Gastrocnemius medialis (tissue), 4 donors: Measurements from ENCODE around the gene KLHL41. TPM values are rescaled to one million over a fixed set of nuclear protein-coding genes. Genes with fewer than 3 reads are reported as not detected.
"Not testable (repeated sequence)": the region's sequence is repeated elsewhere in the genome, so short reads cannot be mapped to it uniquely, and the experiment has no call there.

Experiments used
- ATAC-seq, 2 donors: fragments of 150-250 bp; one replicate each; pipeline ENCODE4 v1.9.1; 2016
- DNase-seq, 2 donors: peaks; one replicate each; pipeline ENCODE4 v3.0.0-alpha.2; 2019
- H3K27ac ChIP-seq, 4 donors: fragments of 200-600 bp; sonication (generic); 1 replicate in 1 of 4; 2 replicates in 3 of 4; pipeline ENCODE4 v1.5.1; 2016 to 2018; ENCODE audit warnings: mild to moderate bottlenecking in 2 of 4, moderate library complexity in 1 of 4
- H3K27me3 ChIP-seq, 3 donors: fragments of 200-600 bp; sonication (generic) in 2 of 3; 1 replicate in 1 of 3; 2 replicates in 2 of 3; pipeline versions ENCODE4 v1.5.1 to v1.6.0; 2016 to 2019; ENCODE audit warnings: mild to moderate bottlenecking in 1 of 3, moderate library complexity in 1 of 3
- H3K36me3 ChIP-seq, 2 donors: fragments of 200-600 bp; sonication (generic) in 1 of 2; one replicate each; pipeline ENCODE4 v1.5.1; 2017 to 2018
- H3K4me1 ChIP-seq, 2 donors: fragments of 200-600 bp; sonication (generic) in 1 of 2; one replicate each; pipeline ENCODE4 v1.5.1; 2016 to 2017; ENCODE audit warnings: mild to moderate bottlenecking in 2 of 2
- H3K4me3 ChIP-seq, 4 donors: fragments of 200-600 bp; sonication (generic) in 3 of 4; 1 replicate in 1 of 4; 2 replicates in 3 of 4; pipeline ENCODE4 v1.5.1; 2016 to 2019; ENCODE audit warnings: mild to moderate bottlenecking in 2 of 4
- H3K9me3 ChIP-seq, 3 donors: fragments of 200-600 bp; sonication (generic) in 2 of 3; 1 replicate in 1 of 3; 2 replicates in 2 of 3; pipeline ENCODE4 v1.5.1; 2016 to 2019
- CTCF ChIP-seq, 5 experiments: fragments of 450-650 bp in 3 of 5; fragments of 200-600 bp in 2 of 5; sonication (generic) in 2 of 5; IDR thresholded peaks in 4 of 5; conservative IDR thresholded peaks in 1 of 5; 1 replicate in 4 of 5; 2 replicates in 1 of 5; pipeline ENCODE4 v1.5.1; 2016 to 2019; ENCODE audit warnings: antibody characterized with exemption in 5 of 5, mild to moderate bottlenecking in 3 of 5, moderate library complexity in 3 of 5
- POLR2A ChIP-seq, 2 donors: fragments of 450-650 bp; IDR thresholded peaks; one replicate each; pipeline ENCODE4 v1.6.1; 2017; ENCODE audit warnings: antibody characterized with exemption in 2 of 2, mild to moderate bottlenecking in 2 of 2, moderate library complexity in 2 of 2
- in situ Hi-C, 4 donors: fragments of 200-750 bp; cut with MboI; loops; one replicate each; pipeline versions ENCODE4 v1.15.0 to v1.8.0; 2017; ENCODE audit warnings: low sequenced_read_pairs in 4 of 4
- intact Hi-C: fragments of 100-400 bp; cut with DNase I; formaldehyde crosslinking; loops from one replicate; pipeline ENCODE4 v1.15.1; 2023; ENCODE audit warnings: low total_unique reads
- total RNA-seq, 4 donors: library from RNA; depleted of rRNA; stranded (reverse); fragments of >200 nt; gene quantifications; one replicate each; pipeline versions ENCODE4 v1.1.0 to v1.2.3, GENCODE V29; 2016

KLHL41 gene
- total RNA-seq, 4 donors from 2014 or later: 2,008 to 3,010 (median 2,782) TPM

GRCh38 chr2:169569948-169570347, 60.4 kb downstream of the KLHL41 start:
- DNase-seq (no peak), ATAC-seq (no peak)
- H3K27ac ChIP-seq: no peak overlapping the region
- TF ChIP-seq POLR2A (IDR thresholded peaks at IDR 0.05) (no peak), CTCF (IDR thresholded peaks at IDR 0.05 in 4 of 5, conservative IDR thresholded peaks at IDR 0.05 in 1 of 5) (no peak)
- no peaks in the 10 kb centered on the region for H3K27me3 ChIP-seq
- in situ Hi-C loops (no loop called here), intact Hi-C loops (loop anchor here (5.0 kb wide), 1 partner anchor 93 kb away; the partner anchor contains the start of gene BBS5)
- no peaks in the 10 kb centered on the region for H3K9me3 ChIP-seq
- H3K4me3 ChIP-seq: no peak overlapping the region
- peaks cover 18 to 20% of the 10 kb centered on the region in 2 donors for H3K4me1 ChIP-seq
- H3K36me3 ChIP-seq: no peaks in the 10 kb centered on the region

DNA sequence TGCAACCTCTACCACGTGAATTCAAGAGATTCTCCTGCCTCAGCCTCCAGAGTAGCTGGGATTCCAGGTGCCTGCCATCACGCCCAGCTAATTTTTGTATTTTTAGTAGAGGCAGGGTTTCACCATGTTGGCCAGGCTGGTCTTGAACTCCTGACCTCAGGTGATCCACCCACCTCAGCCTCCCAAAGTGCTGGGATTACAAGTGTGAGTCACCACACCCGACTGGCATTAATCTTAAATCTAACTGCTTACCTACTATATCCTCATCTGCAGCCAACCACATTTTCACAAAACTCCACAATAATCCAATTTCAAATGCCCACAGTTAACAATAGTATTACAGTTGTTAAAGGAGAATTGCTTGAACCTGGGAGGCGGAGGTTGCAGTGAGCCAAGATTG, 61.2 kb downstream of the KLHL41 start:
- intact Hi-C loops: loop anchor here (5.0 kb wide), 1 partner anchor 93 kb away; the partner anchor contains the start of gene BBS5
- H3K4me3 ChIP-seq, in situ Hi-C loops, H3K9me3 ChIP-seq, DNase-seq, ATAC-seq, H3K27ac ChIP-seq, H3K36me3 ChIP-seq, H3K27me3 ChIP-seq: not testable (repeated sequence)
- H3K4me1 ChIP-seq: peaks cover 18 to 20% of the 10 kb centered on the region in 2 donors

DNA sequence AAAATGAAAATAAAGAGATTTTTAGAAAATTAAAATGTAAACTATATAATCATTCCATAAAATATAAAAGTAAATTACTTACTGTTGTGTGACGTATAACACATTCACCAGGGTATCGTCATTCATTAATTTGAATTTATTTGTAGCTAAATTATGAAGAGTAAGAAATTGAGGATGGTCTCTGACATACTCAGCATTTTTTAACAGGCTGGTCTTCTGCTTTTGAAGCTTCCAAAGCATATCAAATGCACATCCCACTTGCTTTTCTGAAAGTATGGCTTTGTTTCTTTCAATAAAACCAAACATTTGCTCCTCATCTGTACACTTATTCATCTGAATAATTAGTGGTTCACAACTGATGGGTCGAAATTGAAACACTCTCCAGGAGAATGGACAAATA, 62.1 kb downstream of the KLHL41 start:
- no peak overlapping the region for H3K4me3 ChIP-seq
- H3K9me3 ChIP-seq: no peaks in the 10 kb centered on the region
- TF ChIP-seq POLR2A (IDR thresholded peaks at IDR 0.05) (no peak), CTCF (IDR thresholded peaks at IDR 0.05 in 4 of 5, conservative IDR thresholded peaks at IDR 0.05 in 1 of 5) (no peak)
- no peaks in the 10 kb centered on the region for H3K27me3 ChIP-seq
- in situ Hi-C loops (no loop called here), intact Hi-C loops (loop anchor here (5.0 kb wide), 1 partner anchor 94 kb away; the partner anchor contains the start of gene BBS5)
- no peaks in the 10 kb centered on the region for H3K36me3 ChIP-seq
- ATAC-seq: no peak
- no peak overlapping the region for H3K27ac ChIP-seq
- DNase-seq: no peak
- peaks cover 18 to 20% of the 10 kb centered on the region in 2 donors for H3K4me1 ChIP-seq

- Histone ChIP-seq H3K27me3 (no peaks in the 10 kb centered on the region), H3K4me1 (peaks cover 18 to 20% of the 10 kb centered on the region in 2 donors), H3K4me3 (no peak overlapping the region), H3K27ac (no peak overlapping the region), H3K36me3 (no peaks in the 10 kb centered on the region), H3K9me3 (no peaks in the 10 kb centered on the region)
- in situ Hi-C loops (no loop called here), intact Hi-C loops (loop anchor here (5.0 kb wide), 1 partner anchor 95 kb away; the partner anchor contains the start of gene BBS5)
- ATAC-seq (no peak), DNase-seq (no peak)
- TF ChIP-seq POLR2A (IDR thresholded peaks at IDR 0.05) (no peak), CTCF (IDR thresholded peaks at IDR 0.05 in 4 of 5, conservative IDR thresholded peaks at IDR 0.05 in 1 of 5) (no peak)
Measured at GRCh38 chr2:169572189-169572588, 62.7 kb downstream of the KLHL41 start.

DNA sequence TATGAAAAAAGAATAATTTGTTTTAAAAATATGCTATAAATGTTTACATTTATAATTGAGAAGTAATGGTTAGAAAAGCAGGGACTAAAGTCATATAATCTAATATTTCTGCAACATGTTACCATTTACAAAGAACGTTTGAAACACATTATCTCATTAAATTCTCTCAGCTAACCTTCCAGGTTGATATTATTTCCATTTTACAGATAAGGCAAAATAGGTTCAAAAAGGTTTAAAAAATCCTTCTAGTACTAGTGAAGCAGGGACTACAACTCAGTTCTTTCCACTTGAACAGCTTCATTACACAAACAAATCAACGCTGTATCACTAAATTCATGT, 63.3 kb downstream of the KLHL41 start:
- Histone ChIP-seq H3K9me3 (no peaks in the 10 kb centered on the region), H3K4me3 (peak overlapping the region; percentile 63 to 88 (median 79)), H3K27ac (peak overlapping the region; percentile 79 to 82 (median 80)), H3K27me3 (no peaks in the 10 kb centered on the region), H3K4me1 (peaks cover 18 to 20% of the 10 kb centered on the region in 2 donors), H3K36me3 (no peaks in the 10 kb centered on the region)
- in situ Hi-C loops (no loop called here), intact Hi-C loops (loop anchor here (1.0 to 5.0 kb wide), 2 partner anchors 12 to 95 kb away; partner anchors contain the start of genes BBS5 and PPIG)
- DNase-seq (no peak), ATAC-seq (no peak)
- TF ChIP-seq POLR2A (IDR thresholded peaks at IDR 0.05): no peak
- no peak for TF ChIP-seq CTCF (IDR thresholded peaks at IDR 0.05 in 4 of 5, conservative IDR thresholded peaks at IDR 0.05 in 1 of 5)
